GM10266 (cell line): ENCODE results near the gene C6orf47.
"Not testable (repeated sequence)": the region's sequence is repeated elsewhere in the genome, so short reads cannot be mapped to it uniquely, and the experiment has no call there.

ENCODE experiments used
- DNase-seq: peaks from one replicate; pipeline ENCODE4 v3.0.0; 2012; ENCODE audit errors: extremely low spot score
- TF ChIP-seq, protein P1 (sequence below): IDR thresholded peaks from 2 replicates; pipeline ENCODE4 v1.5.1; 2012; ENCODE audit warnings: mild to moderate bottlenecking, low read depth; ENCODE audit not compliant: control insufficient read depth, insufficient read depth; ENCODE audit errors: missing control alignments

The C6orf47 gene, protein sequence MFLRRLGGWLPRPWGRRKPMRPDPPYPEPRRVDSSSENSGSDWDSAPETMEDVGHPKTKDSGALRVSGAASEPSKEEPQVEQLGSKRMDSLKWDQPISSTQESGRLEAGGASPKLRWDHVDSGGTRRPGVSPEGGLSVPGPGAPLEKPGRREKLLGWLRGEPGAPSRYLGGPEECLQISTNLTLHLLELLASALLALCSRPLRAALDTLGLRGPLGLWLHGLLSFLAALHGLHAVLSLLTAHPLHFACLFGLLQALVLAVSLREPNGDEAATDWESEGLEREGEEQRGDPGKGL

DNA sequence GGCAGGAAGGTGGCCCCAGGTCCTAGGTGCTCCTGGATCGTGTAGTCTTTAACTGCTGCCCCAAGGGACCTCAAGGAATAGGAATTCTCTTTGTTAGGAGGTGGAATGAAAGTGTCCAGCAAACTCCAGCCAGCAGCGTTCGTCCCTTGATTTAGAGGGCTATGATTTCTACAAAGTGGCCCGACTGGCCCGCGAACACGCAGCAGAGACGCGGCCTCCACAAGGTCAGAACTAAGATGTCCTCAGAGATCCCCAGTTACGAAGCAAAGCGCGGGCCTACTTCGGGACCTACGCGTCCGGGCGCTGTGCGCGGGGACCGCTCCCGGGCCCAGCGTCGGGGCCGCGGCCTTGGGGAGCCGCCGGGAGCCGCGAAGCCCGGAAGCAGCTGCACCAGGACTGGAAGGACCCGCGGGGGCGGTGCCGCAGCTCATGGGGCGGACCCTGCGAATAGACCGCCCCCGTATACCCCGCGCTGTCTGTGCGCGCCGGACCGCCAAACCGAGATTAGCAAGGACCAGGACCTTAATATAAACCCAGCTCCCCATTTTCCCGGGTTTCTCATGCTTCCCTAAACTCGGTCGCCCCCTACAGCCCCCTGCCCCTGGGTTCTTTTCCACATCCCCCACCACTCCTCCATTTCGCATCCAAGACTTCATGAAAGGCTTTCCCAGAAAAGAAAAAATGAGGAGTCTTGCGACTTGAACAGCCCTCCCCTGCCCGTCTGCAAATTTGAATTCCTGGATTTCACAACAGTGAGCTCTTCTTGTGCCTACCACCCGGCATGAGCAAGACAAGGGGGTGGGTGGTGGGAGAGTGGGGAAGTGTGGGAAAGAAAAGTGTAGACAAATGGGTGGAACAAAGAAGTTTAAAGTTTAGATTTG, at the start of gene C6orf47:
Gene C6orf47, minus strand, starts transcription at position 398 of the 881 bp plus-strand sequence. CDS start 831 bp downstream, outside the sequence.
- DNase-seq = peak; percentile 85
- TF ChIP-seq, protein P1, sequence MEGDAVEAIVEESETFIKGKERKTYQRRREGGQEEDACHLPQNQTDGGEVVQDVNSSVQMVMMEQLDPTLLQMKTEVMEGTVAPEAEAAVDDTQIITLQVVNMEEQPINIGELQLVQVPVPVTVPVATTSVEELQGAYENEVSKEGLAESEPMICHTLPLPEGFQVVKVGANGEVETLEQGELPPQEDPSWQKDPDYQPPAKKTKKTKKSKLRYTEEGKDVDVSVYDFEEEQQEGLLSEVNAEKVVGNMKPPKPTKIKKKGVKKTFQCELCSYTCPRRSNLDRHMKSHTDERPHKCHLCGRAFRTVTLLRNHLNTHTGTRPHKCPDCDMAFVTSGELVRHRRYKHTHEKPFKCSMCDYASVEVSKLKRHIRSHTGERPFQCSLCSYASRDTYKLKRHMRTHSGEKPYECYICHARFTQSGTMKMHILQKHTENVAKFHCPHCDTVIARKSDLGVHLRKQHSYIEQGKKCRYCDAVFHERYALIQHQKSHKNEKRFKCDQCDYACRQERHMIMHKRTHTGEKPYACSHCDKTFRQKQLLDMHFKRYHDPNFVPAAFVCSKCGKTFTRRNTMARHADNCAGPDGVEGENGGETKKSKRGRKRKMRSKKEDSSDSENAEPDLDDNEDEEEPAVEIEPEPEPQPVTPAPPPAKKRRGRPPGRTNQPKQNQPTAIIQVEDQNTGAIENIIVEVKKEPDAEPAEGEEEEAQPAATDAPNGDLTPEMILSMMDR = no peak

DNA sequence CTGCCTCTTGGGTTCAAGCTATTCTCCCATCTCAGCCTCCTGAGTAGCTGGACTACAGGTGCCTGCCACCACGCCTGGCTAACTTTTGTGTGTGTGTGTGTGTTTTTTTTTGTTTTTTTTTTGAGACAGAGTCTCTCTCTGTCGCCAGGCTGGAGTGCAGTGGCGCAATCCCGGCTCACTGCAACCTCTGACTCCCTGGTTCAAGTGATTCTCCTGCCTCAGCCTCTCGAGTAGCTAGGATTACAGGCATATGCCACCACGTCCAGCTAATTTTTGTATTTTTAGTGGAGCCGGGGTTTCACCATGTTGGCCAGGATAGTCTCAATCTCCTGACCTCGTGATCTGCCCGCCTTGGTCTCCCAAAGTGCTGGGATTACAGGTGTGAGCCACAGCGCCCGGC, 48.6 kb upstream of the C6orf47 start:
- not testable (repeated sequence) for DNase-seq

DNA sequence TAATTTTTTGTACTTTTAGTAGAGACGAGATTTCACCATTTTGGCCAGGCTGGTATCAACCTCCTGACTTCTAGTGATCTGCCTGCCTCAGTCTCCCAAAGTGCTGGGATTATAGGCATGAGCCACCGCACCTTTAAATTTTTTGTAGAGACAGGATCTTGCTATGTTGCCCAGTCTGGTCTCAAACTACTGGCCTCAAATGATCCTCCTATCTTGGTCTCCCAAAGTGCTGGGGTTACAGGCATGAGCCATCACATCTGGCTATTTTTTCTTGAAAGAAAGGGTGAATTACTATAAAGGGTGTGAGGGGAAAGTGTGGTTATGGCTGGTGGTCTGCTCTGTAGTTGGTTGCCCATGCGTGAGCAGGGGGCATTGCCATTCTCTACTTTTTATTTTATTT, 47.6 kb upstream of the C6orf47 start:
- DNase-seq = no peak
- TF ChIP-seq, protein P1 = no peak

DNA sequence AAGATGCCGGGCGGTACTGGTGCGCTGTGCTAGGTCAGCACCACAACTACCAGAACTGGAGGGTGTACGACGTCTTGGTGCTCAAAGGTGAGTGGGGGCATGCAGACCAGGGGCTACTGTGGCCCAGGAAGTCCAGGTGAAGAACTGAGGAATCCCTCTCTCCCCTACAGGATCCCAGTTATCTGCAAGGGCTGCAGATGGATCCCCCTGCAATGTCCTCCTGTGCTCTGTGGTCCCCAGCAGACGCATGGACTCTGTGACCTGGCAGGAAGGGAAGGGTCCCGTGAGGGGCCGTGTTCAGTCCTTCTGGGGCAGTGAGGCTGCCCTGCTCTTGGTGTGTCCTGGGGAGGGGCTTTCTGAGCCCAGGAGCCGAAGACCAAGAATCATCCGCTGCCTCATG, 47.1 kb upstream of the C6orf47 start:
- TF ChIP-seq, protein P1 = no peak
- no peak for DNase-seq

DNA sequence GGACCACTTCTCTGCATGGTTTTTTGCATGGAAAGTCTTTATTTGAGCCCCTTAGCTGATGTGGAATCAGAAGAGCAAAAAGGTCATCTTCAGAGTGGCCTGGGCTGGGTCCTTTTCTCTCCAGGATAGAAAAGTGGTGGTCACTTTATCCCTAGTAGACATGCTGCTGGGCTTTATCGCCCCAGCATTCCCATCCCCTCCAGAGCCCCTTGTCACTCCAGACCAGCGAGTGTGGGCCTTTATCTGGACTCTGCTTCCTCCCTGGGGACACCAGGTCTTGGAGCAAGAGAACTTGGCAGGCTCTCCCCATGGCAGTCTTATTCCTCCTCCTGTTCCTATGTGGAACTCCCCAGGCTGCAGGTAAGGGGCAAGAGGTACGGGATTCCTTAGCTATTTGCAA, 46.0 kb upstream of the C6orf47 start, which contains the start of gene LY6G6F:
Gene LY6G6F, plus strand, starts transcription at position 268 of the 400 bp plus-strand sequence. Its CDS starts 41 bp downstream, at position 309.
- TF ChIP-seq, protein P1 = no peak
- DNase-seq = no peak

DNA sequence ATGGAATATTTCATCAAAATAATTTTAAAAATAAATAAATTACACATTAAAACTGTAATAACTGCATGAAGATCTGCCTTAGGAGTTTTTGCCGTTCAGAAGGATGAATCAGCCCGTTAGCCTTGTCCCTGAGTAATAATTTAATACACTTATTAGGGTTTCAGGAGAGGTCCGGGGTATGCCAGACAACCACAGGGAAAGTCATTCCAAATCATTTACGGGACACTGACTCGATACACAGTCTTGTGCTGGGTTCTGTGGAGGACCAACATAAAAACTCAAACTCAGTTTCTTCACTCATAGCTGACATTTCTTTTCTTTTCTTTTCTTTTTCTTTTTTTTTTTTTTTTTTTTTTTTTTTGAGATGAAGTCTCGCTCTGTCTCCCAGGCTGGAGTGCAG, 45.4 kb upstream of the C6orf47 start:
- DNase-seq = no peak
- TF ChIP-seq, protein P1 = no peak

DNA sequence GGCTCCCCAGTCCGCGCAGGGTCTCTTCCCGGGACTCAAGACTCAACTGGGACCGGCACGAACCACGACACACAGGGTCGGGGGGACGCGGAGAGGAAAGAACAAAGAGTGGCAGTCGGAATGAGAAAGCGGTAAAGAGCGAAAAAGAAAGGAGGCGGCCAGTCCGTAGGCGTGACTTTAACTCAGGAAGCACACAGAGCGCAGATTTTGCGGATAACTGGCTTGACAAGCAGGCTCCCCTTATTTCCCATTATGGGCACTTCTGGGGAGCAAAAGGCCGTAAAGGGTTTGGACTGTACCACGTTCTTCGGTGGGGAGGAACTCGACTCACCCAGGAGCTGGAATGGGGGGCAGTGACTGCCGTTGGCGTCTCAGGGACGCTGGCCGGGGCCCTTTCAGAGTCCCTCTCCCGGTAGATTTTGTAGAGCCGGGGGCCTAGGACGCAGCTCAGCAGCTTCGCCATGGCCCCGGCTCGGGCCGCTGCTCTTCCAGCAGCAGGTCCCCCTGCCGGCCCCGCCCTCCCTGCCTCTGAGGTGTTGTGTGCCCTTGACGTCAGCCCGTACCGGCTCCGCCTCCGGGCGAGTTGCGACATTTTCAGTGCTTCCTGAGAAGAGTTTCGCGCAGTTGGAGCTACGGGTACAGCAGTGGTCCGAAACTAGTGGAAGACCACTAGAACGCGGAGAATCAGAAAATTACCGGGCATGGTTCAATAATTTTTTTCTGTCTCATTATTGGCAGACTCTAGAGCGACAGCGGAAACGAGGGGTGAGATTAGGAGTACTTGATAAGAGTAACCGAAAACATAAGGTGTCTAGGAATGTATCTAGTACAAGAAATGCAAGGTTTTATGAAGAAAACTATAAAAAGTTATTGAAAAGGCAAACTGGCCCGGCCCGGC, 42.5 kb upstream of the C6orf47 start, which contains the start of gene ABHD16A:
Gene ABHD16A, minus strand, starts transcription at position 506 of the 898 bp plus-strand sequence. Its CDS starts 43 bp downstream, at position 463.
- TF ChIP-seq, protein P1 = no peak
- DNase-seq = peak; percentile 96
